Activated B cell treated with CpG ODN at 0.5 μM for 24 hours (primary cell): Measurements from ENCODE around the gene SLK. TPM values are rescaled to one million over a fixed set of nuclear protein-coding genes. Genes with fewer than 3 reads are reported as not detected.

Source experiments
- ATAC-seq: fragments of 200-7000 bp; cut with Tn5 transposase; one replicate; pipeline ENCODE4 v1.10.0; 2021; ENCODE audit warnings: low read depth, mild to moderate bottlenecking, moderate library complexity
- CTCF ChIA-PET: fragments of 350-600 bp; sonication (Branson Sonifier 250); formaldehyde crosslinking; loops from one replicate; lab custom pipeline; 2021; ENCODE audit warnings: antibody characterized with exemption; lab: Charles Lee
- POLR2A ChIA-PET: fragments of 350-600 bp; sonication (Branson Sonifier 250); formaldehyde crosslinking; loops from one replicate; lab custom pipeline; 2021; ENCODE audit warnings: antibody characterized with exemption; lab: Charles Lee
- DNase-seq: peaks from one replicate; pipeline ENCODE4 v3.0.0; 2022
- H3K27ac Mint-ChIP-seq: one replicate; pipeline ENCODE4 v1.8.0; 2020; ENCODE audit warnings: mixed read lengths
- H3K27me3 Mint-ChIP-seq: one replicate; pipeline ENCODE4 v1.8.0; 2021; ENCODE audit warnings: mixed read lengths
- H3K36me3 Mint-ChIP-seq: one replicate; pipeline ENCODE4 v1.8.0; 2021; ENCODE audit warnings: low read depth, mixed read lengths
- H3K4me1 Mint-ChIP-seq: one replicate; pipeline ENCODE4 v1.8.0; 2021; ENCODE audit warnings: mixed read lengths
- H3K4me3 Mint-ChIP-seq: one replicate; pipeline ENCODE4 v1.8.0; 2020; ENCODE audit warnings: mild to moderate bottlenecking, mixed read lengths
- H3K9me3 Mint-ChIP-seq: one replicate; pipeline ENCODE4 v1.8.0; 2020; ENCODE audit warnings: mixed read lengths
- CTCF ChIP-seq: fragments of 200-600 bp; IDR thresholded peaks from one replicate; pipeline ENCODE4 v1.8.0; 2022; ENCODE audit warnings: antibody characterized with exemption, mild to moderate bottlenecking
- intact Hi-C: fragments of 100-400 bp; cut with micrococcal nuclease; formaldehyde crosslinking; loops from one replicate; pipeline ENCODE4 v1.15.1; 2024
- total RNA-seq: library from RNA; stranded (reverse); gene quantifications from 2 replicates; pipeline ENCODE4 v1.2.3, GENCODE V29; 2022

Gene SLK
- total RNA-seq, 1 donor from 2014 or later: 14.0 TPM

GRCh38 chr10:104038958-104039752, 72.2 kb downstream of the SLK start:
- intact Hi-C loops: no loop called here
- ChIA-PET CTCF (no interaction called here), POLR2A (interaction anchor here (0.7 kb wide), 1 partner anchor 63 kb away, joined by 5 read pairs; no protein-coding TSS in a partner anchor)
- no peaks in the 10 kb centered on the region for H3K27me3 Mint-ChIP-seq
- TF ChIP-seq CTCF: no peak
- no peak overlapping the region for H3K27ac Mint-ChIP-seq
- H3K9me3 Mint-ChIP-seq: no peaks in the 10 kb centered on the region
- H3K4me1 Mint-ChIP-seq: no peaks in the 10 kb centered on the region
- no peak for ATAC-seq
- H3K36me3 Mint-ChIP-seq: no peaks in the 10 kb centered on the region
- H3K4me3 Mint-ChIP-seq: no peak overlapping the region
- no peak for DNase-seq

DNA sequence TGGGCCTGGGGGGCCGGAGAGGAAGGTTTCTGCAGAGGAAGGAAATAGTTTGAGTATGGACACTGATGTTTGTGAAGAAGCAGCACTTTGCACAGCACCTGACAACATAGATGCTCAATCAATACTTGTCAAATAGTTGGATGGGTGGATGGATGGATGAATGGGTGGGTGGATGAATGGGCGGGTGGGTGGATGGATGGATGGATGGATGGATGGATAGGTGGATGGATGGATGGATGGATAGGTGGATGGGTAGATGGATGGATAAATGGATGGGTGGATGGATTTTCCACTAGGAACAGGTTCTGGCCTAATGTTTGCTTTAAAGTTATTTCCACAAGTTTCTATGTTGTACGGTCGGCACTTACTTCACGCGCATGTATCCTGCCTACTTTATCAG, 73.4 kb downstream of the SLK start:
- ChIA-PET CTCF (no interaction called here), POLR2A (no interaction called here)
- intact Hi-C loops: no loop called here
- no peaks in the 10 kb centered on the region for H3K9me3 Mint-ChIP-seq
- ATAC-seq: no peak
- H3K27ac Mint-ChIP-seq: no peak overlapping the region
- no peaks in the 10 kb centered on the region for H3K4me1 Mint-ChIP-seq
- DNase-seq: no peak
- no peaks in the 10 kb centered on the region for H3K27me3 Mint-ChIP-seq
- H3K36me3 Mint-ChIP-seq: no peaks in the 10 kb centered on the region
- no peak overlapping the region for H3K4me3 Mint-ChIP-seq
- no peak for TF ChIP-seq CTCF

DNA sequence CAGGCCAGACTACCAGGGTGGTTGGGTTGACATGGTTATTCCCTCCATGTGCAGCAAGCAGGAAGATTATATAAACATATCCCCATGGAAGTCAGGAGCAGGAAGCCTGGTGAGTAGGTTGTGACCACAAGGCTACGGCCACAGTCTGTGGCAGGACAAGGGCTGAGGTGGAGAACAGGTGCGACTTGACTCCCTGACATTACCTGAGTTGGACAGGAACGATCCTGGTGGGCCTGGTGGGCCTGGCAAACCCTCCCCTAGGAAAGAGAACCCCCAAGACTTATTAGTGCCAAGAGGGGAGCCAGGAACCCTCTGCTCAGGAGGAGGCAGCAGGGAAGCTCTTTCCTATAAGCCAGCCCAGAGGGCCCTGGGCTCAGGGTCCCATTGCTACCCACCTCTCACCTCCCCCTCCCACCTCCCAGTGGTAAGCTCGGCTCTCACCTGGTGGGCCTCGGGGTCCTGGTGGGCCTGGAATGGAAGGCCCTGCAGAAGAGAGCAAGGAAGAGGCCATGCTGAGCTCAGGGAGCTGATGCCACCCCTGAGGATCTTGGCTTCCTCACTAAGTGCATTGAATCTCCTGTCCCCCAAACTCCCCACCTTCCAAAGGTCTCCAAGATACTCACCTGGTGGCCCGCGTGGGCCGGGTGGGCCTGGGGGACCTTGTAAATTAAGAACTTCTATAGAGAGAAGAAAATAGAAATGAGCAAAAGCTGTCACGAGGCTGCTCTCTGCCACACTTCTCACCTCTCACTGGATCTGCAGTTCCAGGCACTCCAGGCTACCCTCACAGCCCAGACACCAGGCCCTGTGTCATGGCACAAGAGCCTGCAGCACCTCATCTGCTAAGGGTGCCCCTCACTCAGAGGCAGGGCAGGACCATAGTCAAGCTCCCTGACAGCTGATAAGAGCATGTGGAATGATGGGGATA, 74.2 kb downstream of the SLK start:
- H3K36me3 Mint-ChIP-seq: no peaks in the 10 kb centered on the region
- H3K4me3 Mint-ChIP-seq: no peak overlapping the region
- H3K27me3 Mint-ChIP-seq: no peaks in the 10 kb centered on the region
- no peaks in the 10 kb centered on the region for H3K4me1 Mint-ChIP-seq
- ChIA-PET CTCF (no interaction called here), POLR2A (no interaction called here)
- intact Hi-C loops: no loop called here
- H3K27ac Mint-ChIP-seq: no peak overlapping the region
- ATAC-seq (no peak), DNase-seq (no peak)
- no peaks in the 10 kb centered on the region for H3K9me3 Mint-ChIP-seq
- TF ChIP-seq CTCF: no peak

GRCh38 chr10:104041891-104042535, 75.1 kb downstream of the SLK start:
- Mint-ChIP-seq H3K4me3 (no peak overlapping the region), H3K4me1 (no peaks in the 10 kb centered on the region), H3K27ac (no peak overlapping the region), H3K27me3 (no peaks in the 10 kb centered on the region), H3K9me3 (no peaks in the 10 kb centered on the region), H3K36me3 (no peaks in the 10 kb centered on the region)
- POLR2A ChIA-PET: interaction anchor here (0.5 kb wide), 1 partner anchor 79 kb away, joined by 3 read pairs; no protein-coding TSS in a partner anchor
- ATAC-seq: no peak
- no peak for TF ChIP-seq CTCF
- intact Hi-C loops: no loop called here
- CTCF ChIA-PET: no interaction called here
- no peak for DNase-seq
